Activated naive CD8-positive, alpha-beta T cell treated with anti-CD3 and anti-CD28 coated beads, Interleukin-2, amount 50 U/mL, for 24 hours (primary cell): ENCODE measurements around the gene C1QTNF8.

ENCODE experiments used
- ATAC-seq: fragments of 150-1000 bp; cut with Tn5 transposase; one replicate; pipeline ENCODE4 v1.10.0; 2021
- DNase-seq: peaks from one replicate; pipeline ENCODE4 v3.0.0; 2021
- H3K27ac Mint-ChIP-seq: one replicate; pipeline ENCODE4 v1.8.0; 2021; ENCODE audit warnings: mild to moderate bottlenecking, mixed read lengths
- H3K27me3 Mint-ChIP-seq: one replicate; pipeline ENCODE4 v1.8.0; 2021; ENCODE audit warnings: mixed read lengths
- H3K36me3 Mint-ChIP-seq: one replicate; pipeline ENCODE4 v1.8.0; 2021; ENCODE audit warnings: low read depth, mixed read lengths
- H3K4me1 Mint-ChIP-seq: one replicate; pipeline ENCODE4 v1.8.0; 2021; ENCODE audit warnings: mixed read lengths
- H3K4me3 Mint-ChIP-seq: one replicate; pipeline ENCODE4 v1.8.0; 2021; ENCODE audit warnings: mild to moderate bottlenecking, moderate library complexity, mixed read lengths
- H3K9me3 Mint-ChIP-seq: one replicate; pipeline ENCODE4 v1.8.0; 2021; ENCODE audit warnings: mixed read lengths

The C1QTNF8 gene

DNA sequence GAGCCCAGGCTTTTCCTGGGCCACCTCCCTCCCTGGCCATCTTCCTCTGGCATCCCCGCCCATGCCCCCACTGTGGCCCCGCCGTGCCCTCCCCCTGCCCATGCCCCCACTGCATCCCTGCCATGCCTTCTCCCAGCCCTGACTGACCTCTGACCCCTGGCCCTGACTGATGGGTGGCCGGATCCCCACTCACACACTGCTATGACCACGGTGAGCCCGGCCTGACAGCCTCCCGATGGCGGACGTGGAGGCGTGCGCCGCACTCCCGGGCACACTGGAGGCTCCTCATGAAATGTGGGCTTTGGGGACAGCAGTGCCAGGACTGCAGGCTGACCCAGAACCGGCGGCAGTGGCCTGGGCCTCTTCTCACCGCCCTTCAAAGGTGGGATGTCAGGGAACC is 10.6 kb upstream of the C1QTNF8 start:
- Mint-ChIP-seq H3K4me1 (no peaks in the 10 kb centered on the region), H3K27ac (no peak overlapping the region)

GRCh38 chr16:1105888-1106620 is 10.0 kb upstream of the C1QTNF8 start:
- peak; percentile 52 for ATAC-seq
- Mint-ChIP-seq H3K27me3 (peaks cover 11% of the 10 kb centered on the region), H3K4me1 (no peaks in the 10 kb centered on the region), H3K9me3 (no peaks in the 10 kb centered on the region), H3K27ac (no peak overlapping the region), H3K4me3 (no peak overlapping the region), H3K36me3 (no peaks in the 10 kb centered on the region)
- DNase-seq = peak; percentile 59

More for the DNA sequence above, 10.6 kb upstream of the C1QTNF8 start:
- DNase-seq = no peak
- ATAC-seq = no peak
- no peaks in the 10 kb centered on the region for H3K9me3 Mint-ChIP-seq
- no peak overlapping the region for H3K4me3 Mint-ChIP-seq
- no peaks in the 10 kb centered on the region for H3K36me3 Mint-ChIP-seq
- peaks cover 11% of the 10 kb centered on the region for H3K27me3 Mint-ChIP-seq

GRCh38 chr16:1103636-1103980 is 7.6 kb upstream of the C1QTNF8 start:
- H3K4me3 Mint-ChIP-seq = no peak overlapping the region

DNA sequence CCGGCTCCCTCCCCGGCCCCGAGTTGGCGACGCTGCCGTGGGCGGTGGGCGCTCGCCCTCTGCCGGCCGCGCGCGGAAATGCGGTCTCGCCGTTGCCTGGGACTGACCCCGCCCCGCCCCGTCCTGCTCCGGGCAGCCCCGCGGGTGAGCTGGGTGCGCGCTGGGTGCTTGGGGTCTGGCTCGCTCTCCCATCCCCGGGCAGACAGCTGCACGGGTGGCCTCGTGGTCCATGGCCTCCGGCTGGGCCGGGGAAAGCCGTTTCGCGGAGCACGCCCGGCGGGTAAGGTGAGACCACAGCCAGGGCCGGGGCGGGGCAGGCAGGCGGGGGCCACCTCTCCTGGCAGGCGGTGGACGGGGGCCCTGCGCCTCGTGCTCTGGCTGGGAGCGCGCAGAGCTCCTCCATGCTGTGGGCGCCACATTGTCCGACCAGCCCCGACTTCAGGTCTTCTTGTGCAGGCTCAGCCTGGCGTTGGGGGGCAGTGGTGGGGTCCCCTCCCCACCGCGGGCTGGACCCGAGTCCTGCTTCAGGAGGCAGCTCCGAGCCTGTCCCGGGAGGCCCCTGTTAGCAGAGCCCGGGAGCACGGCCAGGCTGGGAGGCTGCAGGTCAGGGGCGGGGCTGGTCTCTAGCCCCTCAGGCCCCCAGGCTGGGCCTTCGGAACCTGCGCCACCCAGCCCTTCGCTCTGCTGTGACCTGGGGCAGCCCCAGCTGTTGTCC is 7.0 kb upstream of the C1QTNF8 start:
- DNase-seq = peak; percentile 79
- ATAC-seq = peak; percentile 53
- H3K27ac Mint-ChIP-seq = no peak overlapping the region
- H3K27me3 Mint-ChIP-seq = peaks cover 9% of the 10 kb centered on the region
- no peaks in the 10 kb centered on the region for H3K9me3 Mint-ChIP-seq
- H3K4me1 Mint-ChIP-seq = no peaks in the 10 kb centered on the region
- H3K4me3 Mint-ChIP-seq = no peak overlapping the region
- H3K36me3 Mint-ChIP-seq = no peaks in the 10 kb centered on the region

More at GRCh38 chr16:1103636-1103980, 7.6 kb upstream of the C1QTNF8 start:
- Mint-ChIP-seq H3K27ac (no peak overlapping the region), H3K36me3 (no peaks in the 10 kb centered on the region), H3K9me3 (no peaks in the 10 kb centered on the region), H3K27me3 (peaks cover 11% of the 10 kb centered on the region), H3K4me1 (no peaks in the 10 kb centered on the region)
- no peak for ATAC-seq
- DNase-seq = no peak

DNA sequence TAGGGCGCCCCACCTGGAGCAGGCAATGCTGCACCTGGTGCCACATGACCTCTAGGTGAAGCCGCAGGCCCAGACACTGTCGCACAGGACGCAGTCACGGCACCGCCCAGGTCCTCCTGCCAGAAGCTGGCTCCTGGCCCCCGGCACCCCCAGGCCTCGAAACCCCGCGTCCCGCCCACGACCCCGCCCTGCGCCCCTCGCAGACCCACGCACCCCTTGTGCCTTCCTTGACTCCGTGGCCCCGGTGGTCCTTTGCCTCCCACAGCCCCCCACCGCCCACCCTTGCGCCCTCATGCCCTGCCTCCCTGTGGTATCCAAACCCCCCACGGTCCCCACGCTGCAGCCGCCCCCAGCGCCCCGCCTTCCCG is 6.3 kb upstream of the C1QTNF8 start:
- H3K9me3 Mint-ChIP-seq = no peaks in the 10 kb centered on the region
- no peaks in the 10 kb centered on the region for H3K36me3 Mint-ChIP-seq
- H3K4me3 Mint-ChIP-seq = no peak overlapping the region
- no peak overlapping the region for H3K27ac Mint-ChIP-seq
- H3K4me1 Mint-ChIP-seq = no peaks in the 10 kb centered on the region
- no peak for DNase-seq
- no peak for ATAC-seq
- H3K27me3 Mint-ChIP-seq = peaks cover 9% of the 10 kb centered on the region

- H3K4me3 Mint-ChIP-seq = no peak overlapping the region
- H3K27ac Mint-ChIP-seq = no peak overlapping the region
- ATAC-seq = no peak
- H3K9me3 Mint-ChIP-seq = no peaks in the 10 kb centered on the region
- H3K36me3 Mint-ChIP-seq = no peaks in the 10 kb centered on the region
- DNase-seq = no peak
- H3K4me1 Mint-ChIP-seq = no peaks in the 10 kb centered on the region
- H3K27me3 Mint-ChIP-seq = peaks cover 9% of the 10 kb centered on the region
These were observed 5.7 kb upstream of the C1QTNF8 start for GRCh38 chr16:1101573-1102332.

DNA sequence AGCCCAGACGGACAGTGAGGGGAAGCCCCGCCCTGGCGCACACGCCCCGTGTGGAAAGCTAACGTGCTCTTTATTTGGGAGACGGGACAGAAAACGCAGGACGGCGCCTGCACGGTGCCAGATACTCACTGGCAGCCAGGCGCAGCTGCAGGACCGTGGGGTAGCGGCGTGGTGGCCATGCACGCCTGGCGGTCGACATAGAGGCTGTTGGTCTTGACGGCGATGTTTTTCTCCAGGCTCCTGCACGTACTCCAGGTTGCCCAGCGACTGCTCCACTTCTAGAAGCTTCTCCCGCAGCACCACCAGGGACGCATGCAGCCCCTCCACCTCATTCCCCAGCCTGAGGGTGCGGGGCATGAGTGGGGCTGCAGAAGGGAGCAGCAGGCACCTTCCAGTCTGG is 5.1 kb upstream of the C1QTNF8 start:
- Mint-ChIP-seq H3K4me1 (no peaks in the 10 kb centered on the region), H3K27ac (no peak overlapping the region), H3K27me3 (peaks cover 7% of the 10 kb centered on the region), H3K4me3 (no peak overlapping the region), H3K9me3 (no peaks in the 10 kb centered on the region), H3K36me3 (no peaks in the 10 kb centered on the region)
- DNase-seq = no peak
- ATAC-seq = no peak

DNA sequence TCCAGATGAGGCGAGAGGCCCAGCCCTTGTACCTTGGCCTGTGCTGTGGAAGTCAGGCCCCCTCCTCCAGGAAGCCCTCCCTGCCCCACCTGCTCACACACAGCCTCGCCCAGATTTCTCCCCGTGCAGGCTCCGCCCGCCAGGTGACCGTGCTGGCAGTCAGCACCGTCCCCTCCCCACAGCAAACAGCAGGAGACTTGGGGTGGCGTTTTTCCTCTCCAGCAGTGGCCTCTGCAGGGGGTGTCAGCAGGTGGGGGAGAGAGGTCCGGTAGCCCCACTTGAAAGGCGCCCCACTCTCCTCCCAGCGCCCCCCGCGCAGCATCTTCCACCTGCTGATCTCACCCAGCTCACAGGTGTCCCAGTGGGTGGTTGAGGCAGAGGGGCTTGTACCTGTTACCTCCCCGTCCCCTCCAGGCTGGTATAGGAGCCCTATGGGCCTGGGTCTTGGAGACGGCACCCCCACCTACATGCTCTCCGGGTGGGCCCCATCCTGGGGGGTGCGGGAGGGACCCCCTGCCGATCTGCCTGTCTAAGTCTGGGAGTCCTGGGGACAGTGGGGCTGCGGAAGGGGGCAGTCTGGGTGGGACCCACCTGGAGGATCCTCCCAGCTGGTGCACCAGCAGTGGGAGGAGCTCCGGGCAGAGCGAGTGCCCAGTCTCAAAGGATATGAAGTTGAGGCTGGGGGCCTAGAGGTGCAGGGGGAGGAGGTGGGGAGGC is 4.2 kb upstream of the C1QTNF8 start:
- DNase-seq = no peak
- Mint-ChIP-seq H3K27ac (no peak overlapping the region), H3K27me3 (peaks cover 5% of the 10 kb centered on the region), H3K36me3 (no peaks in the 10 kb centered on the region), H3K4me1 (no peaks in the 10 kb centered on the region), H3K4me3 (no peak overlapping the region), H3K9me3 (no peaks in the 10 kb centered on the region)
- no peak for ATAC-seq

DNA sequence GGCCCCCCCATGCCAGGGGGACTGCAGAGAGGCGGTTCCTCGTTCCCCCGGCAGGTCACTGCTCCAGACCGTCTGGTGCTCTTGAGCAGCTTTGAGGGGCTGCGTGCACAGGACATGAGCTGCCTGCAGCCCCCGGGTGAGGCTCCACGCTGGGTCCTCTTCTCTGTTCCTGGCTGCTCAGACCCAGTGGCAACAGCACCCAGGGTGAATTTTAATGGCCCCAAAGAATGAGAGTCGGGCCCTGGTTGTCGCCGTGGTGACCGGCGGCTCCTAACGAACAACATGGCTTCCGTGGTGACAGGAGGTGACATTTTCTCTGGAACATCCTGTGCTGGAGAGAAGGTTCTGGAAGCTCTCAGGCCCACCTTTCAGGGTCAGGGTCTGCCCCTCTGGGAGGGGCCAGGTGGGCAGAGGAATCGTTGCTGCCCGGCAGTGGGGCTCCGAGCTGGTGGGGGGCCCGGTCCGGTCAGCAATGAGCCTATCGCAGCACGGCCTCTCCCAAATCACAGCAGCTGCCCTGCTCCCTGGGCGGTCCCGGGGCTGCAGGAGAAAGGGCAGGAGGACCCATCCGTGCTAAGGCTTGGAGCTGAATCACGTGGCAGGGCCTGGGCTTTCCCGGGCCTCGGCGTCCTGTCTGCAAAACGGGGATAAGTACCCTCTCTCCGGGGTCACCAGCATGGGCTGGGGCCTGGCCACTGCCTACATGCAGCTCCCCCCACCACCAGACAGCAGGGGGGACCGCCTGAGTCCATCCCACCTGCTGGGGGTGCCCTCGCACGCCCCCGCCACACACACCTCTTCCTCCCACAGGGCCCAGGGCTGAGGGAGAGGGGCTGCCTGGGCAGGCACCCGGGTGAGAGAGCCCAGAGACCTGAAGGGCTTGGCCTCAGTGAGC is 3.4 kb upstream of the C1QTNF8 start:
- Mint-ChIP-seq H3K9me3 (no peaks in the 10 kb centered on the region), H3K4me3 (no peak overlapping the region), H3K4me1 (no peaks in the 10 kb centered on the region), H3K27ac (no peak overlapping the region), H3K36me3 (no peaks in the 10 kb centered on the region), H3K27me3 (peaks cover 3% of the 10 kb centered on the region)
- ATAC-seq (no peak), DNase-seq (no peak)

GRCh38 chr16:1098266-1098991 is 2.4 kb upstream of the C1QTNF8 start:
- no peak overlapping the region for H3K4me3 Mint-ChIP-seq
- no peaks in the 10 kb centered on the region for H3K27me3 Mint-ChIP-seq
- H3K9me3 Mint-ChIP-seq = no peaks in the 10 kb centered on the region
- H3K4me1 Mint-ChIP-seq = no peaks in the 10 kb centered on the region
- H3K36me3 Mint-ChIP-seq = no peaks in the 10 kb centered on the region
- DNase-seq = no peak
- H3K27ac Mint-ChIP-seq = no peak overlapping the region
- ATAC-seq = no peak

GRCh38 chr16:1097800-1098199 is 1.8 kb upstream of the C1QTNF8 start:
- H3K27me3 Mint-ChIP-seq = no peaks in the 10 kb centered on the region
- H3K36me3 Mint-ChIP-seq = no peaks in the 10 kb centered on the region
- H3K9me3 Mint-ChIP-seq = no peaks in the 10 kb centered on the region
- no peak overlapping the region for H3K4me3 Mint-ChIP-seq
- no peaks in the 10 kb centered on the region for H3K4me1 Mint-ChIP-seq
- ATAC-seq = no peak
- no peak for DNase-seq
- H3K27ac Mint-ChIP-seq = no peak overlapping the region

DNA sequence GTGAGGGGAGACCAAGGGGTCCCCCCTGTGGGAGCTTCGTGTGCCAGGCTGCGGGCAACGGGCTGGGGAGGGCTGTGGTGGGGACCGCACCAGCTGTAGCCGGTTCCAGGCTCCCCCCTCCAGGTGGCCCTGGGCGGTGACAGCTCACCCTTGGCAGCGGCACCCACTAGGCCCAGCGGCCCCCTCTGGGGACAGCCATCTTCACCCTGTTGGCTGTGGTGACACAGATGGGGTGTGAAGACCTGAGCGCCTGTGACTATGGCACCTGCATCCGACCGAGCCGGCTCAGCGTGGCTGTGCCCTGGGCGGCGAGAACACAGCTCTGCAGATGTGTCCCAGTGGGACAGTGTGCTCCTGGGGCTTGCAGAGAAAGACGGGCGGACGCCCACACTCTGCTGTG is 1.1 kb upstream of the C1QTNF8 start:
- Mint-ChIP-seq H3K4me3 (no peak overlapping the region), H3K4me1 (no peaks in the 10 kb centered on the region), H3K27me3 (no peaks in the 10 kb centered on the region), H3K9me3 (no peaks in the 10 kb centered on the region), H3K36me3 (no peaks in the 10 kb centered on the region), H3K27ac (no peak overlapping the region)
- DNase-seq (no peak), ATAC-seq (no peak)

DNA sequence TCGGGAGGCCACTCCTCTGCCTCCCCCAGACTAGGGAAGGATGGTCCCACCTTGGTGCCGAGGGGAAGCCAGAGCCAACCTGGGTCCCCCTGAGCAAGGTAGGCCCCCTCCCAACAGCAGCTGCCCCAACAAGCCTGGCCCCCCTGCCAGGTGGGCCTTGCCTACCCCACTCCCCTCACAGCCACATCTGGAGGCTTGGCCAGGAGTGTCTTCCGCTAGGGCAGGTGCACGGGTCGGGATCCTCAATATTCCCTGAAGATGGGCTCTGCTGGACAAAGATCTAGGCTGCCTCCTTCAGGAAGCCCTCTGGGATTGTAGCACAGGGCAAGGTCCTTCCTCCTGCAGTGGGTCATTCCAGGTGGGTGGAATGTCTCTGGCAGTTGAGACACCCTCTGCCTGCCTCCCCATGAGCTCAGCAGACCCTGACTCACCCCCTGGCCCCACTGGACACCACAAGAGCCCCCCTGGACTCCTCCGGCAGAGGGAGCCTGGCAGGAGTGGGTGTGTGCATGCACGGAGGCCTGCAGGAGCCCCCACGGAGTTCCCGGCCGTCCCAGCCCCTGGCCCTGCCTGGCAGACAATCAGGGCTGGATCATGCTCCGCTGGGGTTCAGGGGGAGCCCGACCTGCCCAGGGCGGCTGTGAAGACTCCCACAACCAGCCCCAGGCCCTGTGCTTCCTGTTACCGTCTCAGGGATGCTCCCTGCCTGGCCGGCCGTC is 435 bp downstream of the C1QTNF8 start:
- Mint-ChIP-seq H3K36me3 (no peaks in the 10 kb centered on the region), H3K4me3 (no peak overlapping the region), H3K4me1 (no peaks in the 10 kb centered on the region), H3K27me3 (no peaks in the 10 kb centered on the region), H3K9me3 (no peaks in the 10 kb centered on the region), H3K27ac (no peak overlapping the region)
- DNase-seq (no peak), ATAC-seq (no peak)
